AG10803 (cell line): ENCODE data around the gene SLC27A6.
"Not testable (repeated sequence)": the region's sequence is repeated elsewhere in the genome, so short reads cannot be mapped to it uniquely, and the experiment has no call there.

Experiments used
- DNase-seq: peaks from one replicate; pipeline ENCODE4 v3.0.0; 2010; ENCODE audit warnings: low read depth
- H3K4me3 ChIP-seq: 2 replicates; pipeline ENCODE4 v1.5.1; 2011; ENCODE audit warnings: mild to moderate bottlenecking, low read length, control low read depth
- TF ChIP-seq, protein P1 (sequence below): conservative IDR thresholded peaks from 2 replicates; pipeline ENCODE4 v1.5.1; 2011; ENCODE audit warnings: mild to moderate bottlenecking, low read length, control low read depth, inconsistent platforms

SLC27A6 gene, protein sequence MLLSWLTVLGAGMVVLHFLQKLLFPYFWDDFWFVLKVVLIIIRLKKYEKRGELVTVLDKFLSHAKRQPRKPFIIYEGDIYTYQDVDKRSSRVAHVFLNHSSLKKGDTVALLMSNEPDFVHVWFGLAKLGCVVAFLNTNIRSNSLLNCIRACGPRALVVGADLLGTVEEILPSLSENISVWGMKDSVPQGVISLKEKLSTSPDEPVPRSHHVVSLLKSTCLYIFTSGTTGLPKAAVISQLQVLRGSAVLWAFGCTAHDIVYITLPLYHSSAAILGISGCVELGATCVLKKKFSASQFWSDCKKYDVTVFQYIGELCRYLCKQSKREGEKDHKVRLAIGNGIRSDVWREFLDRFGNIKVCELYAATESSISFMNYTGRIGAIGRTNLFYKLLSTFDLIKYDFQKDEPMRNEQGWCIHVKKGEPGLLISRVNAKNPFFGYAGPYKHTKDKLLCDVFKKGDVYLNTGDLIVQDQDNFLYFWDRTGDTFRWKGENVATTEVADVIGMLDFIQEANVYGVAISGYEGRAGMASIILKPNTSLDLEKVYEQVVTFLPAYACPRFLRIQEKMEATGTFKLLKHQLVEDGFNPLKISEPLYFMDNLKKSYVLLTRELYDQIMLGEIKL

DNA sequence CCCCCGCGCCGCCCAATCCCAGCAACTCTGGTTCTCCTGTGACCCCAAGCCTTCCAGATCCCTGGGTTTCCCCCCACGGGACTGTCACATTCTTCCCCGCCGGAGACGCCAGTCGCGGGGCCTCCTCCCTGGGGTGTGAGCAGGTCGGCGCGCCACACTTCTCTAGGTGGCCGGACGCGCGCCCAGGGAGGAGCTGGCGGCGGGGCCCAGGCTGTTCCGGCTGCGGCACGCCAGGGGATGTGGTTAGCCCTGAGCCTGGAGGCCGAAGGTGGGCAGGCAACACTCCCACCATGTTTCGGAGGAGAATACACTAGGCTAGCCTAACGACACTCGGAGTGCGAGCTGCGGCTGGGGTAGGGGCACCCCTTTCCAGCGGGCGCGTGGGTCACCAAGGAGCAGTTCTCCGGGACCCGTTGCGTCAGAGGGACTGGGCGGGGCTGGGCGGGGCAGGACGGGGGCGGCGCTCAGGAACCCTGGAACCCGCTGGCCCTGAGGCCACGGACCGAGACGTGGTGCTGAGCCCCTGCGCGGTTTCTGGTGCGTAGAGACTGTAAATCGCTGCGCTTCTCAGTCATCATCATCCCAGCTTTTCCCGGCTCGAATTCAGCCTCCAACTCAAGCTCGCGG is at the start of gene SLC27A6:
SLC27A6 (plus strand) TSS at position 478 of the 627 bp plus-strand sequence. CDS start 650 bp downstream, outside the sequence.
- H3K4me3 ChIP-seq, result no peak within 1 kb of the TSS
- DNase-seq, result no peak

DNA sequence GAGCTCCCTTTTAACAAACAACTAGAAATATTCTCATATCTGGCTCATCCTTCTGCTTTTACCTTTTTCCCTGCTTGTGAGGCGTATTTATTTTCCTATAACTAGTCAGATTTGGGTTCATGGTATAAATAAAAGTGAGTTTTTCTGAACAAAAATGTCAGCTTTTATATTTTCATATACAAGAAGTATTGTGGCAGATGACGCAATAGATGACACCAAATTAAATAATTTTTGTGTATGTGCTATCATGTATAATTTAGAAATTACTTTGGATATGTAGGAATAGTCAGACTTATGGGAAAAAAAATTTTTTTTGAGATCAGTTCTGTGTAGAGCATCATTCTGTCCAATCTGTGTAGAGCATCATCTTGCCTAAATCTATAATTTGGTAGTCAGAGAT is 45.7 kb upstream of the SLC27A6 start:
- TF ChIP-seq, protein P1, sequence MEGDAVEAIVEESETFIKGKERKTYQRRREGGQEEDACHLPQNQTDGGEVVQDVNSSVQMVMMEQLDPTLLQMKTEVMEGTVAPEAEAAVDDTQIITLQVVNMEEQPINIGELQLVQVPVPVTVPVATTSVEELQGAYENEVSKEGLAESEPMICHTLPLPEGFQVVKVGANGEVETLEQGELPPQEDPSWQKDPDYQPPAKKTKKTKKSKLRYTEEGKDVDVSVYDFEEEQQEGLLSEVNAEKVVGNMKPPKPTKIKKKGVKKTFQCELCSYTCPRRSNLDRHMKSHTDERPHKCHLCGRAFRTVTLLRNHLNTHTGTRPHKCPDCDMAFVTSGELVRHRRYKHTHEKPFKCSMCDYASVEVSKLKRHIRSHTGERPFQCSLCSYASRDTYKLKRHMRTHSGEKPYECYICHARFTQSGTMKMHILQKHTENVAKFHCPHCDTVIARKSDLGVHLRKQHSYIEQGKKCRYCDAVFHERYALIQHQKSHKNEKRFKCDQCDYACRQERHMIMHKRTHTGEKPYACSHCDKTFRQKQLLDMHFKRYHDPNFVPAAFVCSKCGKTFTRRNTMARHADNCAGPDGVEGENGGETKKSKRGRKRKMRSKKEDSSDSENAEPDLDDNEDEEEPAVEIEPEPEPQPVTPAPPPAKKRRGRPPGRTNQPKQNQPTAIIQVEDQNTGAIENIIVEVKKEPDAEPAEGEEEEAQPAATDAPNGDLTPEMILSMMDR, result no peak
- DNase-seq, result no peak
- H3K4me3 ChIP-seq, result no peak overlapping the region

More for the DNA sequence above, at the start of gene SLC27A6:
- TF ChIP-seq, protein P1, result no peak

DNA sequence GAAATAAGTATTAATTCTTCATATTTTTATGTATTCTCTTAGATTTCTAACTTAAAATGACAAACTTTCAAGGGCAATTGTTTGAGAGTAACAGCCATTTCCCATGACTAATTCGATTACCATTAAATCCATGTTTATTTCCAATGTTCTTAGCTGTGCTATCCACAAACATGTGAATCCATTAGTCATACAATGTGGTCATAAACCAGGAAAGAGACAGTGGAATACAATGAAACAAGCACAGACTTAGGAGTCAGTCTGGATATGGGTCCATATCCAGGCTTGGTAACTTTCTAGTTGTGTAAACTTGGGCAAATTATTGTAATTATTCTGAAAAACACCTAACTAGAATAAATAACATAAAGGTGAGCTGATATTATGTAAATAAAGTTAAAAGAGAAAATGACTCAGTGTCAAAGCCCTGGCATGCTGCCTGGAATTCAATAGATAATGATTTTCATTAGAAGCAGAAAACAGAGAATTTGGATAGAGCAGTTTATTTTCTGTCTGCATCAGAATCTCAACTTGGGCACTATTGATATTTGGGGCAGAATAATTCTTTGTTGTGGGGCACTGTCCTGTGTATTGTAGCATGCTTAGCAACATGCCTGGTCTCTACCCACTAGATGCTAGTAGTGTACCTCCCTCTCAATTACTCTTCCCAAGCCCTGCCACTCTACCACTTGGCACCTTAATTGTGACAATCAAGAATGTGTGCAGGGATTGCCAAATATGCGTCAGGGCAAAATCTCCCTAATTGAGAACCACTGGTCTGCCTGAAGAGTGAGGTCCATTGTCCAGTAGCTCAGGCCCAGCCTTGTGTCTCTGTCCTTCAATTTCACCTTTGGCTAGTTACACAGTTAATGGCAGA is 44.7 kb upstream of the SLC27A6 start:
- TF ChIP-seq, protein P1, result no peak
- DNase-seq, result no peak
- H3K4me3 ChIP-seq, result no peak overlapping the region

DNA sequence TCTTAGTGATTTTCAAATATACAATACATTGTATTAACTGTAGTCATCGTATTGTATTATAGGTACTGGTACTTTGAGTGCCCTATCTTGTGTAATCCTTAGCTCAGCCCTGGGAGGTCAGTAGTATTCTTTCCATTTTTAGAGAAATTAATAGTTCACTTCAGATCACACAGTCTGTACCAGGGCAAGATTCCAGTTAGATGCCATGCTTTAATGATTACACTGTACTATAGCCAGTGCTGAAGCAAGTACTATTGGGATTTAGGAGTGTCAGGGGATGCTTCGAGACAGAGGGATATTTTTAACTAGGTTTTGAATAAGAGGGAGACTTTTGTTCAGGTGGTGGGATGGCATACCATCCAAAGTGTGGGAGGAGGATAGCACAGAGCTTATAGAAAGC is 41.0 kb upstream of the SLC27A6 start:
- TF ChIP-seq, protein P1, result no peak
- no peak overlapping the region for H3K4me3 ChIP-seq
- no peak for DNase-seq

DNA sequence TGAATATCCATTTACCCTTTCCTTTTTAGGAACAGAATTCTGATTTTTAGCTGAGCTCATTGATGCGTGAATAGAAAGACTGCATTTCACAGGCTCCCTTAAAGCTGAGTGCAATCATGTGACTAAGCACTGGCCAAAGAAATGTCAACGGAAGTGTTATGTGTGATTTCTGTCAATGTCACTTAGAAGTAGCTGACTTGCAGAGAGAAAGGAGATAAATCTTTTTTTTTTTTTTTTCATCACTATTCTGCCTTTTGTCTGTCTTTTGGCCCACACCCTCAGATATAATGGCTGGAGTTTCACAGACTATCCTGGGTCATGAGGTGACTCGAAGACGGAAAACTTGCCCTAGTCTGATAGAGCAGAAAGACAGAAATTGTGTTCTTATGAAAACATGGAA is 39.3 kb upstream of the SLC27A6 start:
- H3K4me3 ChIP-seq, result no peak overlapping the region
- no peak for DNase-seq
- TF ChIP-seq, protein P1, result no peak

DNA sequence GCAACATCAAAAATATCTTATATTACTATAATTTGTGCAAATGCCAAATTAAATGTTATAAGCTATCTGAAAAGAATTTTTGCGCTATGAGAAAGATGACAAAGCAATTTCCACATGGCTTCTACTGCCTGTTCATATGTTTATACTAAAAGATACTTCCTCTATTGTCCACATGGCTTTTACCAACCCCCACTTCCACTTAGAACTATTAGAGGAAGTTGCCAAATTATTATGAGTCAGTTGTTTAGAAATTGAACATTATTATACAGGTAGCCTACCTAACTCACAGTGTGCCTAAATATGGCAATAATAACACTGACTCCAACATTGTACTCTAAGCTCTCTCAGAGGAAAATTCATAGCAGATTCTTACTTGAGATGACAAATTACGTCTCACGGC is 37.6 kb upstream of the SLC27A6 start:
- no peak overlapping the region for H3K4me3 ChIP-seq
- TF ChIP-seq, protein P1, result no peak
- no peak for DNase-seq

DNA sequence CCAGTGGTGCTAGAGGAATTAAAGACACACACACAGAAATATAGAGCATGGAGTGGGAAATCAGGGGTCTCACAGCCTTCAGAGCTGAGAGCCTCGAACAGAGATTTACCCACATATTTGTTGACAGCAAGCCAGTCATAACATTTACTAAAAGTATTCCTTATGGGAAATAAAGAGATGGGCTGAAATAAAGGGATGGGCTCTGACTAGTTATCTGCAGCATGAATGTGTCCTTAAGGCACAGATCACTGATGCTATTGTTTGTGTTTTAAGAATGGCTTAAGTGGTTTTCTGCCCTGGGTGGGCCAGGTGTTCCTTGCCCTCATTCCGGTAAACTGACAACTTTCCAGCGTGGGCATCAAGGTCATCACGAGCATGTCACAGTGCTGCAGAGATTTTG is 33.1 kb upstream of the SLC27A6 start:
- DNase-seq, H3K4me3 ChIP-seq: not testable (repeated sequence)

DNA sequence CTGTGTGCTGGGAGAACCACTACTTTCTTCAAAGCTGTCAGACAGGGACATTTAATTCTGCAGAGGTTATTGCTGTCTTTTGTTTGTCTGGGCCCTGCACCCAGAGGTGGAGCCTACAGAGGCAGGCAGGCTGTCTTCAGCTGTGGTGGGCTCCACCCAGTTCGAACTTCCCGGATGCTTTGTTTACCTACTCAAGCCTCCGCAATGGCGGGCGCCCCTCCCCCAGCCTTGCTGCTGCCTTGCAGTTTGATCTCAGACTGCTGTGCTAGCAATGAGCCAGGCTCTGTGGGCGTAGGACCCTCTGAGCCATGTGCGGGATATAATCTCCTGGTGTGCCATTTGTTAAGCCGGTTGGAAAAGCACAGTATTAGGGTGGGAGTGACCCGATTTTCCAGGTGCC is 22.2 kb upstream of the SLC27A6 start:
- DNase-seq, result not testable (repeated sequence)

More for the DNA sequence above, 22.2 kb upstream of the SLC27A6 start:
- H3K4me3 ChIP-seq, result not testable (repeated sequence)
